ENCODE data around the gene PALM.

- TF ChIP-seq CTCF (conservative IDR thresholded peaks at IDR 0.05; ENCODE audit: low read depth, low read length) (no peak), EZH2 (IDR thresholded peaks at IDR 0.05; ENCODE audit: low read length, unreplicated experiment) (no peak), EZH2phosphoT487 (IDR thresholded peaks at IDR 0.05; ENCODE audit: borderline replicate concordance, low read length) (no peak)
These were observed 13.3 kb upstream of the PALM start, which contains the start of gene PRSS57 for GRCh38 chr19:695352-695949.

Measured in PC-3 (cell line).